Measurements from ENCODE around the gene ZMIZ2.
A peak's percentile ranks its signal among the peaks of the same experiment; 100 is the strongest.

- TF ChIP-seq CTCF (conservative IDR thresholded peaks at IDR 0.05; ENCODE audit: low read depth in 2 of 2) (peak in 1 of 2 experiments; percentile 11; a peak in 1 of 4 replicates), EZH2phosphoT487 (IDR thresholded peaks at IDR 0.05; ENCODE audit: unreplicated experiment) (no peak), EZH2 (IDR thresholded peaks at IDR 0.05; ENCODE audit: low read depth, unreplicated experiment) (no peak), STAT1 (IDR thresholded peaks at IDR 0.05; ENCODE audit: unreplicated experiment) (no peak), REST (IDR thresholded peaks at IDR 0.05; ENCODE audit: unreplicated experiment) (no peak), POLR2AphosphoS5 (IDR thresholded peaks at IDR 0.05; ENCODE audit: low read depth) (no peak)
These were observed 14.3 kb downstream of the ZMIZ2 start for GRCh38 chr7:44762726-44763522.

All from GM23338 (cell line).